ENCODE results near the gene PC. TPM values are rescaled to one million over a fixed set of nuclear protein-coding genes. Genes with fewer than 3 reads are reported as not detected.

The PC gene
- total and polyA plus RNA-seq, 7 donors: 2.0 to 40.2 (median 11.8) TPM

DNA sequence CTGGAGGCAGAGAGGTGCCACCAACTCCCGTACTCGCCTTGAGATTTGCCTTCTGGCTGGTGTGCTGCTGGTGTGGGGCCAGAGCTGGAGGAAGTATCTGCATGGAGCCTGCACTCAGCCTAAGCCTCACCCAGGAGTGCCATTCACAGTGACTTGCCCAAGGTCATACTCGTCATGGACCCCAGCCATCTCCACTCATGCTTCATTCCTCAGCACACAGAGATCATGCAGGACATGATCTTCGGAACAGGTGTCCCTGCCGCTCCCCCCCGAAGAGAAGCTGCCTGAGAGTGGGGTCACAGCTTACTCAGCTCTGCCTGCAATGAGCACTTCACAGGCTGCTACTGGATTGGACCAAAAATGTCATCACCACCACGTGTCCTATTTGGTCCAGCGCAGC lies 49.0 kb downstream of the PC start:
- no peaks in the 10 kb centered on the region for H3K27me3 ChIP-seq
- no peak for DNase-seq
- H3K36me3 ChIP-seq: no peaks in the 10 kb centered on the region
- H3K4me1 ChIP-seq: peaks cover 0 to 5% (median 0%) of the 10 kb centered on the region in 4 donors
- WGBS, 2 donors: 95 to 96% methylated on average over 8 of the region's 8 CpGs
- no peak overlapping the region for H3K4me3 ChIP-seq
- H3K27ac ChIP-seq: no peak overlapping the region
- no peaks in the 10 kb centered on the region for H3K9me3 ChIP-seq
- TF ChIP-seq POLR2A (IDR thresholded peaks at IDR 0.05) (no peak), POLR2AphosphoS5 (IDR thresholded peaks at IDR 0.05) (no peak)
- TF ChIP-seq, protein P1, sequence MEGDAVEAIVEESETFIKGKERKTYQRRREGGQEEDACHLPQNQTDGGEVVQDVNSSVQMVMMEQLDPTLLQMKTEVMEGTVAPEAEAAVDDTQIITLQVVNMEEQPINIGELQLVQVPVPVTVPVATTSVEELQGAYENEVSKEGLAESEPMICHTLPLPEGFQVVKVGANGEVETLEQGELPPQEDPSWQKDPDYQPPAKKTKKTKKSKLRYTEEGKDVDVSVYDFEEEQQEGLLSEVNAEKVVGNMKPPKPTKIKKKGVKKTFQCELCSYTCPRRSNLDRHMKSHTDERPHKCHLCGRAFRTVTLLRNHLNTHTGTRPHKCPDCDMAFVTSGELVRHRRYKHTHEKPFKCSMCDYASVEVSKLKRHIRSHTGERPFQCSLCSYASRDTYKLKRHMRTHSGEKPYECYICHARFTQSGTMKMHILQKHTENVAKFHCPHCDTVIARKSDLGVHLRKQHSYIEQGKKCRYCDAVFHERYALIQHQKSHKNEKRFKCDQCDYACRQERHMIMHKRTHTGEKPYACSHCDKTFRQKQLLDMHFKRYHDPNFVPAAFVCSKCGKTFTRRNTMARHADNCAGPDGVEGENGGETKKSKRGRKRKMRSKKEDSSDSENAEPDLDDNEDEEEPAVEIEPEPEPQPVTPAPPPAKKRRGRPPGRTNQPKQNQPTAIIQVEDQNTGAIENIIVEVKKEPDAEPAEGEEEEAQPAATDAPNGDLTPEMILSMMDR (IDR thresholded peaks at IDR 0.05): no peak
- intact Hi-C loops (cut with DNase I): no loop called here

DNA sequence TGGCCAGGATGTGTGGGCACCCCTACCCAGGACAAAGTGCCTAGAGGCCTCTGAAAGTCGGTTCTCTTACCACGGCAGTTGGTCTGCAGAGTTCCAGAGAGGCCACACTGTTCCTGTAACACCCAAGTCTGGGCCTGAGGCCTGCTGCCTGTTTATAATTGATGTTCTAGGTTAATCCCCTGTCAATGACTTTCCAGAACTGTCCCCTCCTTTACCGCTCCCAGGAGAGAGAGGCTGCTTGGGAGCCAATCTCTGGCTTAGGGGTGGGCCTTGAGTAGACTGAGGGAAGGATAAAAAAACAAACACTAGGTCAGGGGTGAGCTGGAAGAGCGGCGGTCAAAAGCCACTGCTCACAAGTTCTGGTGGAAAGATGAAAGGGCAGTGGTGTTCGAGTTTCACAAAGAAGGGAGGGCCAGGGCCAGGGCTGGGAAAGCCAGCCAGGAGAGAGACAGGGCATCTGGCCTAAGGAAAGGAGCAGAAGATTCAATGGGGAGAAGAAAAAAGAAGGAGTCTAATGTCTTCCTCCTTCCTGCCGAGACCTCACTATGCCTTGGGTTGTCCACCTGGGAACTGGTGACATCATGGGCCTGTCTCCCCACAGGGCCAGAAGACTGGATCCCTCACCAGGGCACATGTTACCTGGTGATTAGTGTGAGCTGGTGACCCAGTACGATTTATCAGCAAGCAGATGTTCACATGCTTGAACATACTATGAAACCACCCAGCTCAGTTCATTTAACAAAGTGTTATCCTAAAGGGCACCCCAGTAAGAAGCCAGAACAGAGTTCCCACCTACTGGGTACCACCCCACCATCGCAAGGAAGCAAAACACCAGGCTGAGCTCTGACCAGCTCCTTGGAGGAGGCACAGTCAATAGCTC lies 50.2 kb downstream of the PC start:
- no peak for DNase-seq
- intact Hi-C loops (cut with DNase I): no loop called here

DNA sequence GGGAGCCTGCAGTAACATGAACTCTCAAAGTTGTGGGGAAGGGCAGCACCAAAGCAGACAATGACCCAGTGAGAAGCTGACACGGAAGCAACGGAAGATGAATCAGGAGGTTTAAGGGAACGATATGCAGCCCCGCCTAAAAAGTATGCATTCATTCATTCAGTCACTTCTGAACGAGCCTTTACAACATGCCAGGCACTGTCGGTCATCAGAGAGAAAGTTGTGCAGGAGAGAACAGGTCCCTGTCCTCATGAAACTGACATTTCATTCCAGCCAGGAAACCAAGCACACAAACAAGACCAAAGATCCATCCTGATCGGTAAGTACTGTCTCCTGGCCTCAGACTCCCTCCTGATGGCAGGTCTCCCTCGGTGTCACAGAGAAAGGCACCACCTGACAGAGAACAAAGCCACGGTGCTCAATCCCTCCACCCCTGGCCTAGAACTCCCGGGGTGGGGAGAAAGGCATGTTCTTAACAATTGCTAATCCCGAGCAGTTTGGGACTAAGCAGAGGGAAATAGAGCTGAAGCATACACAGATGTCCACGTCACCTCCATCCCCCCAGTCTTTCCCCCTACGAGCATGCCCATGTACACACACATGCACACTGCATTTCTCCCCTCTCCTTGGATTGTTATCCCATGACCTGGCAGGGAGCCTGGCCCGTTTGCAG lies 52.0 kb downstream of the PC start:
- Histone ChIP-seq H3K36me3 (no peaks in the 10 kb centered on the region), H3K27me3 (no peaks in the 10 kb centered on the region), H3K4me1 (peaks cover 0 to 5% (median 0%) of the 10 kb centered on the region in 4 donors), H3K9me3 (no peaks in the 10 kb centered on the region), H3K27ac (no peak overlapping the region), H3K4me3 (no peak overlapping the region)
- DNase-seq: no peak
- WGBS, 2 donors: 75 to 77% methylated on average over 14 of the region's 14 CpGs
- TF ChIP-seq POLR2A (IDR thresholded peaks at IDR 0.05) (no peak), EP300 (IDR thresholded peaks at IDR 0.05) (no peak)
- intact Hi-C loops (cut with DNase I): no loop called here

More for the DNA sequence above, 50.2 kb downstream of the PC start:
- H3K27ac ChIP-seq: no peak overlapping the region
- no peaks in the 10 kb centered on the region for H3K27me3 ChIP-seq
- no peak overlapping the region for H3K4me3 ChIP-seq
- peaks cover 0 to 5% (median 0%) of the 10 kb centered on the region in 4 donors for H3K4me1 ChIP-seq
- no peaks in the 10 kb centered on the region for H3K9me3 ChIP-seq
- TF ChIP-seq, protein P1 (IDR thresholded peaks at IDR 0.05): no peak
- TF ChIP-seq POLR2A (IDR thresholded peaks at IDR 0.05) (no peak), POLR2AphosphoS5 (IDR thresholded peaks at IDR 0.05) (no peak), EP300 (IDR thresholded peaks at IDR 0.05) (no peak)
- 86 to 87% methylated on average over 9 of the region's 9 CpGs for WGBS, 2 donors
- H3K36me3 ChIP-seq: no peaks in the 10 kb centered on the region

GRCh38 chr11:66905631-66906030 lies 52.6 kb downstream of the PC start:
- Histone ChIP-seq H3K27me3 (no peaks in the 10 kb centered on the region), H3K27ac (no peak overlapping the region), H3K4me1 (peaks cover 0 to 5% (median 0%) of the 10 kb centered on the region in 4 donors), H3K9me3 (no peaks in the 10 kb centered on the region), H3K4me3 (no peak overlapping the region), H3K36me3 (no peaks in the 10 kb centered on the region)
- WGBS, 2 donors: 92% methylated on average over 4 of the region's 4 CpGs
- intact Hi-C loops (cut with DNase I): no loop called here
- TF ChIP-seq POLR2AphosphoS5 (IDR thresholded peaks at IDR 0.05) (no peak), EP300 (IDR thresholded peaks at IDR 0.05) (no peak), POLR2A (IDR thresholded peaks at IDR 0.05) (no peak)
- TF ChIP-seq, protein P1 (IDR thresholded peaks at IDR 0.05): no peak
- no peak for DNase-seq

- TF ChIP-seq, protein P1 (IDR thresholded peaks at IDR 0.05): no peak
- TF ChIP-seq POLR2A (IDR thresholded peaks at IDR 0.05) (no peak), EP300 (IDR thresholded peaks at IDR 0.05) (no peak), POLR2AphosphoS5 (IDR thresholded peaks at IDR 0.05) (no peak)
- WGBS, 2 donors: 91% methylated on average over 8 of the region's 8 CpGs
- no peaks in the 10 kb centered on the region for H3K27me3 ChIP-seq
- intact Hi-C loops (cut with DNase I): no loop called here
- H3K4me1 ChIP-seq: peaks cover 0 to 5% (median 0%) of the 10 kb centered on the region in 4 donors
- DNase-seq: no peak
- no peaks in the 10 kb centered on the region for H3K9me3 ChIP-seq
- no peaks in the 10 kb centered on the region for H3K36me3 ChIP-seq
- H3K4me3 ChIP-seq: no peak overlapping the region
- no peak overlapping the region for H3K27ac ChIP-seq
Observed at GRCh38 chr11:66904981-66905521, 53.1 kb downstream of the PC start.

Measured in sigmoid colon (tissue), 7 donors.